Heart right ventricle (tissue), 16 donors: ENCODE results near the gene SNCB. TPM values are rescaled to one million over a fixed set of nuclear protein-coding genes. Genes with fewer than 3 reads are reported as not detected.
"Not testable (repeated sequence)": the region's sequence is repeated elsewhere in the genome, so short reads cannot be mapped to it uniquely, and the experiment has no call there.

Source experiments
- ATAC-seq, 8 donors: fragments of 200-7000 bp; cut with Tn5 transposase; one replicate each; pipeline ENCODE4 v1.9.1; 2020; ENCODE audit warnings: mild to moderate bottlenecking in 8 of 8, moderate library complexity in 8 of 8, moderate number of reproducible peaks in 1 of 8
- DNase-seq, 2 donors: peaks; one replicate each; pipeline ENCODE4 v3.0.0-alpha.2; 2020
- H3K27ac ChIP-seq, 10 donors: fragments of 200-600 bp; sonication (generic) in 2 of 10; one replicate each; pipeline versions ENCODE4 v1.5.0 to v1.8.0; 2020 to 2022; ENCODE audit warnings: mild to moderate bottlenecking in 3 of 10
- H3K27me3 ChIP-seq, 7 donors: fragments of 200-600 bp; one replicate each; pipeline ENCODE4 v1.8.0; 2021 to 2022; ENCODE audit warnings: mild to moderate bottlenecking in 2 of 7
- H3K36me3 ChIP-seq, 9 donors: fragments of 200-600 bp; sonication (generic) in 1 of 9; one replicate each; pipeline versions ENCODE4 v1.5.0 to v1.8.0; 2020 to 2022; ENCODE audit warnings: mild to moderate bottlenecking in 2 of 9
- H3K4me1 ChIP-seq, 9 donors: fragments of 200-600 bp; sonication (generic) in 1 of 9; one replicate each; pipeline versions ENCODE4 v1.5.0 to v1.8.0; 2020 to 2022; ENCODE audit warnings: mild to moderate bottlenecking in 4 of 9
- H3K4me3 ChIP-seq, 10 donors: fragments of 200-600 bp; sonication (generic) in 2 of 10; one replicate each; pipeline versions ENCODE4 v1.5.0 to v1.8.0; 2020 to 2022; ENCODE audit warnings: mild to moderate bottlenecking in 7 of 10, moderate library complexity in 2 of 10
- H3K9me3 ChIP-seq, 11 donors: fragments of 200-600 bp in 10 of 11; sonication (generic) in 2 of 11; one replicate each; pipeline versions ENCODE4 v1.5.0 to v1.8.0; 2013 to 2022; ENCODE audit warnings: mild to moderate bottlenecking in 2 of 11, control low read depth in 1 of 11, moderate library complexity in 1 of 11
- WGBS, 2 donors: extraction: QIAGEN DNeasy Blood & Tissue Kit; methylation state at CpG; one replicate each; pipeline ENCODE4 v1.1.7; 2013; ENCODE audit warnings: inconsistent platforms in 1 of 2; 5-methylcytosine and 5-hydroxymethylcytosine counted together
- intact Hi-C, 10 donors: fragments of 100-400 bp; cut with DNase I; formaldehyde crosslinking; loops; one replicate each; pipeline versions ENCODE4 v1.11.1 to v1.14.2; 2022
- polyA plus RNA-seq, 2 donors: library from polyadenylated mRNA; stranded (reverse); fragments of 200-250 nt; gene quantifications; one replicate each; pipeline ENCODE4 v1.2.3, GENCODE V29; 2013
- total RNA-seq, 10 donors: library from RNA; stranded (reverse); fragmentation: NEBNext Ultra II Directional in 3 of 10; extraction: Animal tissue kit (Norgen Biotek cat#: 25700) in 3 of 10; gene quantifications; one replicate each; pipeline versions ENCODE4 v1.2.1 to v1.2.4, GENCODE V29; 2021 to 2023
- TF ChIP-seq, protein P1 (sequence below), 9 donors: fragments of 200-600 bp; sonication (generic) in 2 of 9; IDR thresholded peaks; one replicate each; pipeline versions ENCODE4 v1.5.0 to v1.8.0; 2021 to 2022; ENCODE audit warnings: antibody characterized with exemption in 9 of 9, mild to moderate bottlenecking in 5 of 9, moderate library complexity in 1 of 9
- donor health status: Arrhythmogenic right ventricular cardiomyopathy.
- donor health status: ischemic (EF 13 %, LVEDD 7.1; RV severe dilation, severe dysfunction).
- donor health status: healthy with polysubstance abuse.
- donor health status: DM: no; HTN: yes; CAD: no.
- donor health status: DM: no; HTN: no; CAD: no.
- donor health status: ischemic (EF 25% LVEDD 6.9; RV normal size, moderate dysfunction).
- donor health status: ischemic (EF 25% LVEDD 5.7; RV mildly dilated, moderate dysfunction).
- donor health status: healthy.
- donor health status: DM: yes; HTN: yes; CAD: no.
- donor health status: Ischemic cardiomyopathy.
- donor health status: ischemic (EF 35%, LVEDD 5.7; RV mildly dilated, moderate dysfunction).
- donor health status: nonischemic (EF 11% LVEDD 7.7; RV severe dilation, severe dysfunction).
- donor health status: DM: yes; HTN: yes; CAD: no.
- donor health status: PGD.
- donor health status: ischemic (EF 29% LVEDD 5.4; RV normal size, mild dysfunction).
- donor health status: nonischemic (EF 23%, LVEDD 6.1; RV moderate dilation, normal function).

Gene SNCB
- total and polyA plus RNA-seq, 12 donors: 0.35 to 0.39 TPM; not detected in 10

DNA sequence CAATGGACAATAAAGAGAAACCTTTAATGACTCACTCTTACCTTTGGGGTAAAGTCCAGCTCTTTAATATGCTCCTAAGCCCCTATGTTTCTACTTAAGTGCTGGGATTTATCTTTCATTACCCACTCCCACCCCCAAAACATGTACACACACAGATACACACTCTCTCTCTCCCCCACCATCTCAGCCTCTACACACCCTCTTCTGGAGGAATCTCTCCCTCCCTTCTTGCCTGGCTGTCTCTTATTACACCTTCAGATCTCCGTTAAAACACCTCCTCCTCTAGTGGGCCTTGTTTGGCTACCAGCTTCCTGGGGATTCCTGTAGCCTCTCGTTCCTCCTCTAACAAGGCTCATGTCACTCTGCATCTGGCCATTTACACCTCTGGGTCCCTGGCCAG lies 27.2 kb downstream of the SNCB start:
- H3K27ac ChIP-seq: no peak overlapping the region
- peaks cover 0 to 17% (median 2%) of the 10 kb centered on the region in 7 donors for H3K27me3 ChIP-seq
- no peak for DNase-seq
- 23% methylated on average over 2 of the region's 2 CpGs for WGBS, 2 donors
- TF ChIP-seq, protein P1, sequence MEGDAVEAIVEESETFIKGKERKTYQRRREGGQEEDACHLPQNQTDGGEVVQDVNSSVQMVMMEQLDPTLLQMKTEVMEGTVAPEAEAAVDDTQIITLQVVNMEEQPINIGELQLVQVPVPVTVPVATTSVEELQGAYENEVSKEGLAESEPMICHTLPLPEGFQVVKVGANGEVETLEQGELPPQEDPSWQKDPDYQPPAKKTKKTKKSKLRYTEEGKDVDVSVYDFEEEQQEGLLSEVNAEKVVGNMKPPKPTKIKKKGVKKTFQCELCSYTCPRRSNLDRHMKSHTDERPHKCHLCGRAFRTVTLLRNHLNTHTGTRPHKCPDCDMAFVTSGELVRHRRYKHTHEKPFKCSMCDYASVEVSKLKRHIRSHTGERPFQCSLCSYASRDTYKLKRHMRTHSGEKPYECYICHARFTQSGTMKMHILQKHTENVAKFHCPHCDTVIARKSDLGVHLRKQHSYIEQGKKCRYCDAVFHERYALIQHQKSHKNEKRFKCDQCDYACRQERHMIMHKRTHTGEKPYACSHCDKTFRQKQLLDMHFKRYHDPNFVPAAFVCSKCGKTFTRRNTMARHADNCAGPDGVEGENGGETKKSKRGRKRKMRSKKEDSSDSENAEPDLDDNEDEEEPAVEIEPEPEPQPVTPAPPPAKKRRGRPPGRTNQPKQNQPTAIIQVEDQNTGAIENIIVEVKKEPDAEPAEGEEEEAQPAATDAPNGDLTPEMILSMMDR (IDR thresholded peaks at IDR 0.05): no peak
- no peaks in the 10 kb centered on the region for H3K4me1 ChIP-seq
- no peak overlapping the region for H3K4me3 ChIP-seq
- H3K9me3 ChIP-seq: no peaks in the 10 kb centered on the region
- no peak for ATAC-seq
- H3K36me3 ChIP-seq: no peaks in the 10 kb centered on the region
- intact Hi-C loops: no loop called here

- H3K4me3 ChIP-seq: no peak overlapping the region
- intact Hi-C loops: no loop called here
- H3K27me3 ChIP-seq: peaks cover 0 to 25% (median 2%) of the 10 kb centered on the region in 7 donors
- no peaks in the 10 kb centered on the region for H3K9me3 ChIP-seq
- TF ChIP-seq, protein P1 (IDR thresholded peaks at IDR 0.05): no peak
- WGBS, 2 donors: 52 to 66% methylated on average over 12 of the region's 12 CpGs
- H3K27ac ChIP-seq: no peak overlapping the region
- H3K36me3 ChIP-seq: no peaks in the 10 kb centered on the region
- ATAC-seq (no peak), DNase-seq (no peak)
- no peaks in the 10 kb centered on the region for H3K4me1 ChIP-seq
These were observed 28.3 kb downstream of the SNCB start for GRCh38 chr5:176601901-176602482.

- H3K4me3 ChIP-seq, H3K9me3 ChIP-seq, DNase-seq, ATAC-seq, H3K27ac ChIP-seq, H3K36me3 ChIP-seq, H3K4me1 ChIP-seq: not testable (repeated sequence)
- intact Hi-C loops: loop anchor here in 1 of 10 donors (10.0 kb wide), 1 partner anchor 185 kb away; the partner anchor contains the start of gene CLTB
- H3K27me3 ChIP-seq: peaks cover 0 to 34% (median 8%) of the 10 kb centered on the region in 7 donors
- WGBS, 2 donors: 89 to 92% methylated on average over 19 of the region's 19 CpGs
These were observed 30.4 kb downstream of the SNCB start for GRCh38 chr5:176599749-176600430.

DNA sequence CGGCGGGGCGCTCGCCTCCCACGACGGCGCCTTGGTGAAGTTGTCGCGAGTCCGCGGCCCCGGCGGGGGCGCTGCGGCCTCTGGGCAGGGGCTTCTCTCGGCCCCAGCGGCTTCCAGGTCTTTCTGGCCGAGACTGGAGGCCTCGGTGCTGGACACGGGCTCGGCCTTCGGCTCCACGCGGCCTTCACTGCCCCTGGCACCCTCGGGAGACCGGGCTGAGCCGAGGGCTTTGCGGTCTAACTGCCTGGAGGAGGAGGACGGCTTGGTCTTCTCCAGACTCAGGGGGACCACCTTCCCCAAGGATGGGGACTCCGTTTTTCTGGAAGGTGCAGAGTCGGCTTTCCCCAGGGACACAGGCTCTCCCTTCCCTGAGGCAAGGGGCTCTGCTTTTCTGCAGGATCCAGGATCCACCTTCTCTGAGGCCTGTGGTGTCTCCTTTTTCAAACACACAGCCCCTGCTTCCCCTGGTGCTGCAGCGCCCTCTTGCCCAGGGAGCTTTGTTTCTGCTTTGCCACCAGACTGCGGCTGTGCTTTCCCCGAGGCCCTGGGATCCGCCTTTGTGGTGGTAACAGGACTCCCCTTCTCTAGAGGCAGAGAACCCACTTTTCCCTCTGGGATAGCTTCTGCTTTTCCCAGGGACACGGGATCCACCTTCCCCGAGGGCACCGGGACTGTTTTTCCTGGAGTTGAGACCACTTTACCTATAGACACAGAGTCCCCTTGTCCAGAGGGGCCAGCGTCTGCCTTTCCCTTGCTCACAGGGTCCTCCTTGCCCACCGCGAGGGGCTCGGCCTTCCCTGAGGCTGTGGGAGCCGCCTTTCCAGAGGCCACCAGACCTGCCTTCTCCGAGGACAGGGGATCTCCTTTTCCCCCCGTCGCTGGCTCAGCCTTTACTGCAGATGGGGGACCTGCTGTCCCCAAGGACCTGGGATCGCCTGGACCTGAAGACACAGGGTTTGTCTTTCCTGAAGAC lies 32.6 kb downstream of the SNCB start:
- ATAC-seq (no peak), DNase-seq (no peak)
- WGBS, 2 donors: 61 to 62% methylated on average over 45 to 47 of the region's 47 CpGs
- no peak overlapping the region for H3K27ac ChIP-seq
- peak overlapping the region in 7 of 10 donors; percentile 24 to 49 (median 38) for H3K4me3 ChIP-seq
- intact Hi-C loops: loop anchor here in 1 of 10 donors (10.0 kb wide), 1 partner anchor 183 kb away; the partner anchor contains the start of gene CLTB
- H3K36me3 ChIP-seq: no peaks in the 10 kb centered on the region
- peaks cover 0 to 4% (median 0%) of the 10 kb centered on the region in 9 donors for H3K4me1 ChIP-seq
- TF ChIP-seq, protein P1 (IDR thresholded peaks at IDR 0.05): no peak
- no peaks in the 10 kb centered on the region for H3K9me3 ChIP-seq
- peaks cover 0 to 34% (median 8%) of the 10 kb centered on the region in 7 donors for H3K27me3 ChIP-seq
